ENCODE measurements around the gene CCNI2.

Gene CCNI2

DNA sequence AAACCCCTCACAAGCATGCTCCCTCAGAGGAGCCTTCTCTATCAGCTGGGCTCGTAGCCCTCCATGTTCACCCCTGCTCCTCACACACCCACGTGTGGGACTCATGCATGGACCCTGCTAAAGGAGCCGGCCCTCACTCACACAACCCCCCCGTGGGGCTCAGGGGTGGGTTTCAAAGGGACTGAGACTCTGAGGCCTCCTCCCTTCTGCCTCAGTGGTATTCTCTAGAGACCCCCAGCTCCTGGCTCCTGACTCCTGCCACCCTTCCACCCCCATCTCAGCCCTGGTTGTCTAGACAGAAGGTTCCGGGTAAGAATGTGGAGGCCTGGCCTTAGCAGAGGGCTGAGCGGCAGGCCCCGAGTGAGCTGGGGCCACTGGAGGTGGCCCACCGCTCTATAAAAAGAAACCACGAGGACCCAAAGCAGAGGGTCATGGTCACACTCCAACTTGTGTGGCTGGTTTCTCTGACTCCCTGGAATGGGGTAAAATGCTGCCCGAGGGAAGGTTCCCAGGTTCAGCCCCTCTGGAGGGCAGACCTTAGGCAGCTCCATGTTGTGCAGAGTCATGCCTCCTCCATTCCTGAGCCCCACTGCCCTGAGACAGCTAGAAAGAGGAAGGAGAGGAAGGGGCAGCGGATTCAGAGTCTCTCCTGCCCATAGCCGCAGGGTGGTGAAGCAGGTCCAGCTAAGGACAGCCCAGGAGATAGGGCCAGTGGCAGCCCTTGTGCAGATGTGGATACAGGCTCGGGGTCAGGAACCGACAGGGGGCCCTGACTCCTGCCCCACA is 19.0 kb downstream of the CCNI2 start:
- no peak overlapping the region for H3K27ac ChIP-seq
- TF ChIP-seq ZFX (IDR thresholded peaks at IDR 0.05; ENCODE audit: borderline replicate concordance) (no peak), CTCF (IDR thresholded peaks at IDR 0.05) (no peak)

DNA sequence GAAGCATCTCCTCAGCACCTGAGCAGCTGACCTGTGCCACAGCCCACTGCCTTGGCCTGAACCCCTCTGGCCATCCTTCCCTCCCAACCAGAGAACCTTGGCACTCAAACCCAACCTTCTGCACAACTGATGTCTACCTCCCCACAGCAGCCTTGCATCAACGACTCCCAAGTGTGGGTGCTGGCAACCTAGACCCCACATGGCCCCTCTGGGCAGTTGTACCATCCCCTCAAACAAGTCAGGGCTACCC is 19.5 kb downstream of the CCNI2 start:
- no peak overlapping the region for H3K27ac ChIP-seq
- TF ChIP-seq ZFX (IDR thresholded peaks at IDR 0.05; ENCODE audit: borderline replicate concordance) (no peak), CTCF (IDR thresholded peaks at IDR 0.05) (no peak)

- no peak overlapping the region for H3K27ac ChIP-seq
- TF ChIP-seq ZFX (IDR thresholded peaks at IDR 0.05; ENCODE audit: borderline replicate concordance) (no peak), CTCF (IDR thresholded peaks at IDR 0.05) (no peak)
These were observed 19.9 kb downstream of the CCNI2 start for GRCh38 chr5:132767150-132767549.

GRCh38 chr5:132768485-132768868 is 21.3 kb downstream of the CCNI2 start:
- TF ChIP-seq CTCF (IDR thresholded peaks at IDR 0.05), result no peak
- TF ChIP-seq ZFX (IDR thresholded peaks at IDR 0.05; ENCODE audit: borderline replicate concordance), result no peak
- H3K27ac ChIP-seq, result no peak overlapping the region

- no peak overlapping the region for H3K27ac ChIP-seq
- TF ChIP-seq ZFX (IDR thresholded peaks at IDR 0.05; ENCODE audit: borderline replicate concordance) (no peak), CTCF (IDR thresholded peaks at IDR 0.05) (no peak)
These were observed 23.4 kb downstream of the CCNI2 start for GRCh38 chr5:132770476-132771159.

DNA sequence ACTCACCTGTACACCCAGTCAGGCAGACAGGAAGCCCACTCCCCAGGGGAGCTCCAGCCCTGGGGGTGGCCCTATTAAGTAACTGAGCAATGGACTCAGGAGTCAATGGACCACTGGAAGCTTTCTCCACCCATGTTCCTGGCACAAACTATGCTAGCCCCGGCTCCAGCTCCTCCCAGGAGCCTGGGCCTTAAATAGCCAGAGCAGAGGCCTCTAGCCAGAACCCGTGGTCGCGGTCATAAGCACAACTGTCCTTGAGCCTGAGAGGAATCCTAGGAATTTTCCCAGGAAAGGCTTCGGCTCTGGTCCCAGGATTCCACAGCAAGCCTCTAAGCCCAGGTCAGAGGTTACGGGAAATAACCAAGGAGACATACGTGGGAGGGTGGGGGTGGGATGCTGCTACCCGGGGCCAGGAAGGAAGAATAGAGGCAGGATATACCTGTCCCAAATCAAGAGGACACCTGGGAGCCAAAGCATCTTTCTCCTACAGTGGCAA is 24.3 kb downstream of the CCNI2 start:
- TF ChIP-seq ZFX (IDR thresholded peaks at IDR 0.05; ENCODE audit: borderline replicate concordance), result no peak
- no peak for TF ChIP-seq CTCF (IDR thresholded peaks at IDR 0.05)
- H3K27ac ChIP-seq, result no peak overlapping the region

Measured in 22Rv1 (cell line).